Measurements from ENCODE around the gene IREB2. TPM values are rescaled to one million over a fixed set of nuclear protein-coding genes. Genes with fewer than 3 reads are reported as not detected.
A peak's percentile ranks its signal among the peaks of the same experiment; 100 is the strongest.

The IREB2 gene
- total RNA-seq, 1 experiment from 2014 or later = 6.5 TPM

GRCh38 chr15:78461171-78461888 is 23.3 kb downstream of the IREB2 start:
- DNase-seq = peak; percentile 7
- no peaks in the 10 kb centered on the region for H3K27me3 ChIP-seq (ENCODE audit: low read length)
- H3K9ac ChIP-seq (ENCODE audit: low read length) = no peak overlapping the region
- H3K9me3 ChIP-seq (ENCODE audit: low read length) = no peaks in the 10 kb centered on the region
- H3K4me2 ChIP-seq (ENCODE audit: low read length) = peak overlapping the region; percentile 30; the same call in 1 of the 2 replicates
- CTCF ChIA-PET = no interaction called here
- H3F3A ChIP-seq (ENCODE audit: low read length, unreplicated experiment) = no peaks in the 10 kb centered on the region
- intact Hi-C loops (cut with micrococcal nuclease) = no loop called here
- peaks cover 35% of the 10 kb centered on the region for H3K36me3 ChIP-seq (ENCODE audit: low read depth, low read length)
- H3K4me3 ChIP-seq (ENCODE audit: low read length) = no peak overlapping the region
- H3K9me2 ChIP-seq (replicated peaks; ENCODE audit: low read length) = no peaks in the 10 kb centered on the region
- H4K20me1 ChIP-seq (ENCODE audit: low read length) = peaks cover 34% of the 10 kb centered on the region
- TF ChIP-seq EZH2phosphoT487 (IDR thresholded peaks at IDR 0.05; ENCODE audit: borderline replicate concordance, low read length) (no peak), EZH2 (IDR thresholded peaks at IDR 0.05; ENCODE audit: low read length, unreplicated experiment) (no peak), CTCF (conservative IDR thresholded peaks at IDR 0.05; ENCODE audit: low read depth, low read length) (no peak)
- peaks cover 69% of the 10 kb centered on the region for H3K79me2 ChIP-seq (ENCODE audit: low read length)
- peaks cover 24% of the 10 kb centered on the region for H3K4me1 ChIP-seq (ENCODE audit: insufficient read depth, low read length)
- H2AFZ ChIP-seq (ENCODE audit: low read length) = no peak overlapping the region
- POLR2A ChIA-PET (ENCODE audit: unreplicated experiment) = no interaction called here
- H3K27ac ChIP-seq (ENCODE audit: low read length) = no peak overlapping the region
- peak; percentile 70 for ATAC-seq
- BruUV-seq (replicated peaks) = no TSS peak

- Histone ChIP-seq H3K4me3 (ENCODE audit: low read length) (no peak overlapping the region), H3K79me2 (ENCODE audit: low read length) (0 out of 2 replicates have a peak, but pooled peaks cover 2% of the 10 kb centered on the region), H3K27ac (ENCODE audit: low read length) (no peak overlapping the region), H2AFZ (ENCODE audit: low read length) (no peak overlapping the region), H3K9ac (ENCODE audit: low read length) (no peak overlapping the region), H3K9me3 (ENCODE audit: low read length) (no peaks in the 10 kb centered on the region), H3K4me1 (ENCODE audit: insufficient read depth, low read length) (no peaks in the 10 kb centered on the region), H3F3A (ENCODE audit: low read length, unreplicated experiment) (no peaks in the 10 kb centered on the region), H3K27me3 (ENCODE audit: low read length) (no peaks in the 10 kb centered on the region), H3K9me2 (replicated peaks; ENCODE audit: low read length) (no peaks in the 10 kb centered on the region), H3K36me3 (ENCODE audit: low read depth, low read length) (peaks cover 53% of the 10 kb centered on the region), H3K4me2 (ENCODE audit: low read length) (no peak overlapping the region), H4K20me1 (ENCODE audit: low read length) (no peaks in the 10 kb centered on the region)
- intact Hi-C loops (cut with micrococcal nuclease) = no loop called here
- TF ChIP-seq CTCF (conservative IDR thresholded peaks at IDR 0.05; ENCODE audit: low read depth, low read length) = no peak
- no peak for TF ChIP-seq EZH2 (IDR thresholded peaks at IDR 0.05; ENCODE audit: low read length, unreplicated experiment)
- TF ChIP-seq EZH2phosphoT487 (IDR thresholded peaks at IDR 0.05; ENCODE audit: borderline replicate concordance, low read length) = no peak
- no TSS peak for BruUV-seq (replicated peaks)
- no peak for ATAC-seq
- ChIA-PET CTCF (no interaction called here), POLR2A (ENCODE audit: unreplicated experiment) (no interaction called here)
- no peak for DNase-seq
Measured at GRCh38 chr15:78469031-78469430, 31.0 kb downstream of the IREB2 start.

GRCh38 chr15:78477295-78477694 is 39.3 kb downstream of the IREB2 start:
- H4K20me1 ChIP-seq (ENCODE audit: low read length) = no peaks in the 10 kb centered on the region
- no peak for DNase-seq
- no peak overlapping the region for H3K4me2 ChIP-seq (ENCODE audit: low read length)
- H3K9me2 ChIP-seq (replicated peaks; ENCODE audit: low read length) = no peaks in the 10 kb centered on the region
- H3K79me2 ChIP-seq (ENCODE audit: low read length) = no peaks in the 10 kb centered on the region
- no peak overlapping the region for H3K4me3 ChIP-seq (ENCODE audit: low read length)
- ChIA-PET CTCF (no interaction called here), POLR2A (ENCODE audit: unreplicated experiment) (no interaction called here)
- no TSS peak for BruUV-seq (replicated peaks)
- H3K9me3 ChIP-seq (ENCODE audit: low read length) = no peaks in the 10 kb centered on the region
- ATAC-seq = no peak
- no peaks in the 10 kb centered on the region for H3K27me3 ChIP-seq (ENCODE audit: low read length)
- H3K27ac ChIP-seq (ENCODE audit: low read length) = no peak overlapping the region
- intact Hi-C loops (cut with micrococcal nuclease) = no loop called here
- TF ChIP-seq CTCF (conservative IDR thresholded peaks at IDR 0.05; ENCODE audit: low read depth, low read length) = no peak
- no peak for TF ChIP-seq EZH2 (IDR thresholded peaks at IDR 0.05; ENCODE audit: low read length, unreplicated experiment)
- no peak for TF ChIP-seq EZH2phosphoT487 (IDR thresholded peaks at IDR 0.05; ENCODE audit: borderline replicate concordance, low read length)
- no peaks in the 10 kb centered on the region for H3F3A ChIP-seq (ENCODE audit: low read length, unreplicated experiment)
- no peaks in the 10 kb centered on the region for H3K4me1 ChIP-seq (ENCODE audit: insufficient read depth, low read length)
- H2AFZ ChIP-seq (ENCODE audit: low read length) = no peak overlapping the region
- no peak overlapping the region for H3K9ac ChIP-seq (ENCODE audit: low read length)
- peaks cover 40% of the 10 kb centered on the region for H3K36me3 ChIP-seq (ENCODE audit: low read depth, low read length)
